Endothelial cell of umbilical vein (primary cell): ENCODE data around the gene LDLRAD4. TPM values are rescaled to one million over a fixed set of nuclear protein-coding genes. Genes with fewer than 3 reads are reported as not detected.

Source experiments
- BruUV-seq: library from RNA; stranded (reverse); fragments of 400-500 nt; replicated peaks from 2 replicates; lab custom pipeline; 2021; lab: Mats Ljungman, UMichigan
- CTCF ChIA-PET: fragments of 300-600, 350-600 bp; sonication (Branson Sonifier 250); formaldehyde crosslinking; loops from one replicate; lab custom pipeline; 2021; ENCODE audit warnings: antibody characterized with exemption, inconsistent platforms; lab: Charles Lee
- POLR2A ChIA-PET: fragments of 300-600, 350-600 bp; sonication (Branson Sonifier 250); formaldehyde crosslinking; loops from one replicate; lab custom pipeline; 2021; ENCODE audit warnings: antibody characterized with exemption, inconsistent platforms; lab: Charles Lee
- DNase-seq: peaks from one replicate; pipeline ENCODE4 v3.0.0-alpha.2; 2011; ENCODE audit warnings: low read depth, low spot score
- FAIRE-seq: peaks from 2 replicates; lab custom pipeline; 2011; peaks lifted over from hg19 to GRCh38; lab: Jason Lieb, UNC
- H2AFZ ChIP-seq: 2 replicates; pipeline ENCODE4 v1.6.0; 2012; ENCODE audit warnings: low read depth, low read length, control low read depth, inconsistent platforms
- H3K27ac ChIP-seq: 2 replicates; pipeline ENCODE4 v1.5.1; 2011; ENCODE audit warnings: low read depth, mild to moderate bottlenecking, control low read depth, low read length, moderate library complexity; ENCODE audit not compliant: insufficient read depth
- H3K27me3 ChIP-seq, 2 experiments: 2 replicates each; pipeline versions ENCODE4 v1.6.0 to v1.6.1; 2011; ENCODE audit warnings: low read length in 2 of 2, mixed read lengths in 1 of 2; ENCODE audit not compliant: control insufficient read depth in 2 of 2, insufficient read depth in 2 of 2
- H3K36me3 ChIP-seq, 2 experiments: 2 replicates in 1 of 2; 3 replicates in 1 of 2; pipeline ENCODE4 v1.5.1; 2011; ENCODE audit warnings: low read length in 2 of 2, mild to moderate bottlenecking in 1 of 2, moderate library complexity in 1 of 2; ENCODE audit not compliant: control insufficient read depth in 2 of 2, insufficient read depth in 2 of 2; ENCODE audit errors: extremely low read depth in 1 of 2
- H3K4me1 ChIP-seq: 3 replicates; pipeline ENCODE4 v1.5.1; 2011; ENCODE audit warnings: mild to moderate bottlenecking, low read length; ENCODE audit not compliant: control insufficient read depth, insufficient read depth; ENCODE audit errors: extremely low read depth
- H3K4me2 ChIP-seq: 2 replicates; pipeline ENCODE4 v1.6.1; 2011; ENCODE audit warnings: low read length, control low read depth, mixed read lengths; ENCODE audit not compliant: insufficient read depth
- H3K4me3 ChIP-seq, 3 experiments: fragments of 200-600 bp in 1 of 3; sonication (generic), shearing (Covaris generic) in 1 of 3; replicated peaks in 1 of 3; 2 replicates each; pipeline ENCODE4 v1.5.1; 2011 to 2016; ENCODE audit warnings: control low read depth in 3 of 3, low read length in 3 of 3, mild to moderate bottlenecking in 2 of 3, inconsistent platforms in 1 of 3, low read depth in 1 of 3, moderate library complexity in 1 of 3; ENCODE audit not compliant: insufficient read depth in 1 of 3
- H3K79me2 ChIP-seq: 2 replicates; pipeline ENCODE4 v1.6.0; 2012; ENCODE audit warnings: low read length, inconsistent platforms; ENCODE audit not compliant: control insufficient read depth, insufficient read depth
- H3K9ac ChIP-seq: replicated peaks from 2 replicates; pipeline ENCODE3; 2011; ENCODE audit warnings: low read length, control low read depth; ENCODE audit not compliant: insufficient read depth; ENCODE audit errors: extremely low read depth
- H3K9me1 ChIP-seq: replicated peaks from 3 replicates; pipeline ENCODE4 v1.6.0; 2011; ENCODE audit warnings: mild to moderate bottlenecking, low read length; ENCODE audit not compliant: control insufficient read depth, insufficient read depth; ENCODE audit errors: extremely low read depth
- H3K9me3 ChIP-seq: replicated peaks from 2 replicates; pipeline ENCODE4 v1.5.1; 2012; ENCODE audit warnings: low read length, inconsistent platforms; ENCODE audit not compliant: control insufficient read depth, insufficient read depth
- H4K20me1 ChIP-seq: replicated peaks from 2 replicates; pipeline ENCODE3; 2011; ENCODE audit warnings: mild to moderate bottlenecking, low read length; ENCODE audit not compliant: control insufficient read depth, insufficient read depth; ENCODE audit errors: extremely low read depth
- EZH2 ChIP-seq: IDR thresholded peaks from 2 replicates; pipeline ENCODE4 v1.6.1; 2012; ENCODE audit warnings: borderline replicate concordance, low read depth, mild to moderate bottlenecking, moderate library complexity, low read length, inconsistent platforms; ENCODE audit not compliant: severe bottlenecking
- FOS ChIP-seq: IDR thresholded peaks from 2 replicates; pipeline ENCODE4 v1.6.1; 2011; ENCODE audit warnings: mild to moderate bottlenecking, low read length, moderate library complexity, borderline replicate concordance; ENCODE audit not compliant: insufficient read depth
- GATA2 ChIP-seq: IDR thresholded peaks from 2 replicates; pipeline ENCODE4 v1.7.0; 2011; ENCODE audit warnings: low read depth, mild to moderate bottlenecking, moderate library complexity, mixed read lengths, low read length; ENCODE audit not compliant: insufficient read length, insufficient read depth
- JUN ChIP-seq: IDR thresholded peaks from 2 replicates; pipeline ENCODE4 v1.6.1; 2011; ENCODE audit warnings: borderline replicate concordance, low read depth; ENCODE audit not compliant: insufficient read length, insufficient read depth
- MYC ChIP-seq: IDR thresholded peaks from one replicate; pipeline ENCODE4 v1.6.1; 2011; ENCODE audit warnings: mild to moderate bottlenecking, low read depth, low read length
- POLR2A ChIP-seq: IDR thresholded peaks from 2 replicates; pipeline ENCODE4 v1.6.1; 2012; ENCODE audit warnings: low read depth, mild to moderate bottlenecking, control low read depth, low read length
- POLR2AphosphoS5 ChIP-seq: IDR thresholded peaks from 2 replicates; pipeline ENCODE4 v1.6.1; 2012; ENCODE audit warnings: low read depth, mild to moderate bottlenecking, control low read depth, low read length, moderate library complexity; ENCODE audit not compliant: insufficient read depth
- dilution Hi-C: fragments of 300-500 bp; cut with MboI; formaldehyde crosslinking; loops from one replicate; pipeline ENCODE4 v1.15.0; 2019; ENCODE audit warnings: low sequenced_read_pairs; ENCODE audit not compliant: extremely low pct_ligation_motif_present
- intact Hi-C: fragments of 100-400 bp; cut with micrococcal nuclease; formaldehyde crosslinking; loops from one replicate; pipeline ENCODE4 v1.10.0; 2022
- polyA plus RNA-seq, 4 experiments: library from polyadenylated mRNA; depleted of rRNA in 3 of 4; stranded (reverse) in 3 of 4; unstranded in 1 of 4; fragments of >200 nt; gene quantifications; 2 replicates each; pipeline versions ENCODE4 v1.2.1 to v1.2.3, GENCODE V29; 2011 to 2012; ENCODE audit warnings: missing spikeins in 1 of 4
- total RNA-seq: library from RNA; stranded (reverse); gene quantifications from 2 replicates; pipeline ENCODE4 v1.2.3, GENCODE V29; 2021
- TF ChIP-seq, protein P1 (sequence below): IDR thresholded peaks from 2 replicates; pipeline ENCODE4 v1.6.1; 2011; ENCODE audit not compliant: insufficient read depth, insufficient read length
- TF ChIP-seq, protein P2 (sequence below), 2 donors: IDR thresholded peaks; 1 replicate in 1 of 2; 2 replicates in 1 of 2; pipeline ENCODE4 v1.5.1; 2011; ENCODE audit warnings: low read length in 2 of 2, mild to moderate bottlenecking in 2 of 2, moderate library complexity in 2 of 2, control low read depth in 1 of 2, inconsistent platforms in 1 of 2, low read depth in 1 of 2; ENCODE audit not compliant: insufficient read depth in 1 of 2; ENCODE audit errors: extremely low read depth in 1 of 2

Gene LDLRAD4
- total and polyA plus RNA-seq, 2 donors (not counting 3 experiments of a cell fraction or from before 2014, with no cell fraction given), result 5.2 to 6.5 TPM

DNA sequence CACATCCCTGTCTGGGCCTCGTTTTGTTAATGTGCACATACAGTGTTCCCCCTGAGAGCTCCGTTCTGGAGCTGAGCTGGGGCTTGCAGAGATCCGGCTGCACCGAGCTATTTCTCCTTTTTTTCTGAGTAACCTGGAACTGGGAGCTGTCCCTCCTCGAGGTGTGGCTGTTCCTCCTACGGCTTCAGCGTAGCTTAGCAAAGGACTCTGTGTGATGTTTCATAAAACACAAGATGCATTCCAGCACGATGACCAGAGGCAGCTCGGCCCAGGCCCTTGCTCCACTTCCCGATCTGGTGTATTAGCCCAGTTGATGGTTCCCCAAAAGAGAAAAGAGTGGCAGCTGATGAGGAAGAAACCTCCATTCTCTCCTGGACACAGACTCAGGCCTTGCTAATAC, 404.8 kb downstream of the LDLRAD4 start:
- dilution Hi-C loops (no loop called here), intact Hi-C loops (no loop called here)
- no peak overlapping the region for H3K27ac ChIP-seq
- peaks cover 6% of the 10 kb centered on the region for H3K4me1 ChIP-seq
- H3K9ac ChIP-seq, result no peak overlapping the region
- no peaks in the 10 kb centered on the region for H3K9me3 ChIP-seq
- H3K27me3 ChIP-seq, result no peaks in the 10 kb centered on the region
- H2AFZ ChIP-seq, result no peak overlapping the region
- H3K79me2 ChIP-seq, result no peaks in the 10 kb centered on the region
- TF ChIP-seq GATA2 (no peak), POLR2AphosphoS5 (no peak), EZH2 (no peak), FOS (no peak), POLR2A (no peak), MYC (no peak), JUN (no peak)
- TF ChIP-seq, protein P1, sequence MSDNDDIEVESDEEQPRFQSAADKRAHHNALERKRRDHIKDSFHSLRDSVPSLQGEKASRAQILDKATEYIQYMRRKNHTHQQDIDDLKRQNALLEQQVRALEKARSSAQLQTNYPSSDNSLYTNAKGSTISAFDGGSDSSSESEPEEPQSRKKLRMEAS, result no peak
- TF ChIP-seq, protein P2, sequence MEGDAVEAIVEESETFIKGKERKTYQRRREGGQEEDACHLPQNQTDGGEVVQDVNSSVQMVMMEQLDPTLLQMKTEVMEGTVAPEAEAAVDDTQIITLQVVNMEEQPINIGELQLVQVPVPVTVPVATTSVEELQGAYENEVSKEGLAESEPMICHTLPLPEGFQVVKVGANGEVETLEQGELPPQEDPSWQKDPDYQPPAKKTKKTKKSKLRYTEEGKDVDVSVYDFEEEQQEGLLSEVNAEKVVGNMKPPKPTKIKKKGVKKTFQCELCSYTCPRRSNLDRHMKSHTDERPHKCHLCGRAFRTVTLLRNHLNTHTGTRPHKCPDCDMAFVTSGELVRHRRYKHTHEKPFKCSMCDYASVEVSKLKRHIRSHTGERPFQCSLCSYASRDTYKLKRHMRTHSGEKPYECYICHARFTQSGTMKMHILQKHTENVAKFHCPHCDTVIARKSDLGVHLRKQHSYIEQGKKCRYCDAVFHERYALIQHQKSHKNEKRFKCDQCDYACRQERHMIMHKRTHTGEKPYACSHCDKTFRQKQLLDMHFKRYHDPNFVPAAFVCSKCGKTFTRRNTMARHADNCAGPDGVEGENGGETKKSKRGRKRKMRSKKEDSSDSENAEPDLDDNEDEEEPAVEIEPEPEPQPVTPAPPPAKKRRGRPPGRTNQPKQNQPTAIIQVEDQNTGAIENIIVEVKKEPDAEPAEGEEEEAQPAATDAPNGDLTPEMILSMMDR (IDR thresholded peaks at IDR 0.05; ENCODE audit: extremely low read depth in 1 of 2, insufficient read depth in 1 of 2, low read depth in 1 of 2, low read length in 2 of 2), result no peak
- H3K36me3 ChIP-seq, result no peaks in the 10 kb centered on the region
- ChIA-PET CTCF (interaction anchor here (1.2 kb wide), 1 partner anchor 92 kb away, joined by 3 read pairs; no protein-coding TSS in a partner anchor), POLR2A (no interaction called here)
- H3K4me2 ChIP-seq, result no peak overlapping the region
- no peaks in the 10 kb centered on the region for H3K9me1 ChIP-seq
- H3K4me3 ChIP-seq, result no peak overlapping the region
- no peak for FAIRE-seq
- H4K20me1 ChIP-seq, result no peaks in the 10 kb centered on the region
- BruUV-seq, result no TSS peak
- no peak for DNase-seq
